ENCODE measurements around the gene C6.

DNA sequence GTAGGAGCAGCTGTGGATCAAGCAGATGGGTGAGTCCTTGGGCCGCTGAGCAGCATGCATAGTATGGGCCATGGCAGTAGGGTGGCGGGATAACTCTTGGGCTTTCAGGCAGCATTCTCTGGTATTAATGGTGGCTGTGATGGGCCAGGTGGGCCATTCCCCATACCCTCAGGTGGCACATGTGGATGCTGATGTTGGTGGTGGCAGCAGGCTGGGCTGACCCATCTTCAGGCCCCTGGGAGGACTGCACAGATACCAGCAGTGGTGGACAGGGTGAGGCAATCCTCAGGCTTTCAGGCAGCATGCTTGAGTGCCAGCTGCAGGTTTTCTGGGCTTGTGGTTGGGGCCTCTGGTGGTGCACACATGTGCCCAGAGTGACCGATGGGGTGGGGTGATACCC is 27.1 kb upstream of the C6 start:
- TF ChIP-seq, protein P1, sequence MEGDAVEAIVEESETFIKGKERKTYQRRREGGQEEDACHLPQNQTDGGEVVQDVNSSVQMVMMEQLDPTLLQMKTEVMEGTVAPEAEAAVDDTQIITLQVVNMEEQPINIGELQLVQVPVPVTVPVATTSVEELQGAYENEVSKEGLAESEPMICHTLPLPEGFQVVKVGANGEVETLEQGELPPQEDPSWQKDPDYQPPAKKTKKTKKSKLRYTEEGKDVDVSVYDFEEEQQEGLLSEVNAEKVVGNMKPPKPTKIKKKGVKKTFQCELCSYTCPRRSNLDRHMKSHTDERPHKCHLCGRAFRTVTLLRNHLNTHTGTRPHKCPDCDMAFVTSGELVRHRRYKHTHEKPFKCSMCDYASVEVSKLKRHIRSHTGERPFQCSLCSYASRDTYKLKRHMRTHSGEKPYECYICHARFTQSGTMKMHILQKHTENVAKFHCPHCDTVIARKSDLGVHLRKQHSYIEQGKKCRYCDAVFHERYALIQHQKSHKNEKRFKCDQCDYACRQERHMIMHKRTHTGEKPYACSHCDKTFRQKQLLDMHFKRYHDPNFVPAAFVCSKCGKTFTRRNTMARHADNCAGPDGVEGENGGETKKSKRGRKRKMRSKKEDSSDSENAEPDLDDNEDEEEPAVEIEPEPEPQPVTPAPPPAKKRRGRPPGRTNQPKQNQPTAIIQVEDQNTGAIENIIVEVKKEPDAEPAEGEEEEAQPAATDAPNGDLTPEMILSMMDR (IDR thresholded peaks at IDR 0.05; ENCODE audit: insufficient read depth, low read length, poor library complexity, severe bottlenecking), result no peak
- TF ChIP-seq EZH2phosphoT487 (conservative IDR thresholded peaks at IDR 0.05; ENCODE audit: low read length), result no peak
